HEK293 (cell line): Measurements from ENCODE around the gene NR3C2.

Source experiments
- CTCF ChIA-PET: fragments of 350-600 bp; formaldehyde crosslinking; extraction: SDS; loops from one replicate; lab custom pipeline; 2021; ENCODE audit warnings: antibody characterized with exemption; lab: Yijun Ruan, JAX
- POLR2A ChIA-PET: fragments of 300-600 bp; formaldehyde crosslinking; extraction: SDS; loops from one replicate; lab custom pipeline; 2020; ENCODE audit warnings: antibody characterized with exemption, inconsistent platforms; lab: Yijun Ruan, JAX
- H3K27ac ChIP-seq: fragments of 200-500 bp; sonication (Bioruptor generic); 2 replicates; pipeline ENCODE4 v1.5.1; 2014; ENCODE audit warnings: low read depth, low read length, control low read depth, inconsistent platforms; ENCODE audit errors: extremely low read depth
- H3K36me3 ChIP-seq, 2 experiments: fragments of 200-500 bp in 1 of 2; sonication (Bioruptor generic) in 1 of 2; 1 replicate in 1 of 2; 2 replicates in 1 of 2; pipeline ENCODE4 v1.5.1; 2014 to 2017; ENCODE audit warnings: inconsistent platforms in 2 of 2, low read length in 2 of 2; ENCODE audit not compliant: control insufficient read depth in 2 of 2, insufficient read depth in 1 of 2
- H3K4me1 ChIP-seq: fragments of 200-500 bp; sonication (Bioruptor generic); 2 replicates; pipeline ENCODE4 v1.5.1; 2014; ENCODE audit warnings: mild to moderate bottlenecking, low read length, inconsistent platforms; ENCODE audit not compliant: control insufficient read depth, insufficient read depth
- H3K4me3 ChIP-seq: 2 replicates; pipeline ENCODE4 v1.5.1; 2011; ENCODE audit warnings: low read depth, mild to moderate bottlenecking, control low read depth, low read length, moderate library complexity
- H3K9me3 ChIP-seq: fragments of 200-500 bp; sonication (Bioruptor generic); 2 replicates; pipeline ENCODE4 v1.5.1; 2014; ENCODE audit warnings: low read depth, low read length, inconsistent platforms; ENCODE audit not compliant: control insufficient read depth, insufficient read depth
- EGR2 ChIP-seq: fragments of 450-650 bp; formaldehyde crosslinking; IDR thresholded peaks from 2 replicates; pipeline ENCODE4 v1.5.1; 2016; ENCODE audit warnings: low read depth, missing biosample characterization, missing genetic modification characterization
- GLI4 ChIP-seq: fragments of 450-650 bp; formaldehyde crosslinking; IDR thresholded peaks from 2 replicates; pipeline ENCODE4 v1.5.1; 2016; ENCODE audit warnings: missing biosample characterization, missing genetic modification characterization
- INSM2 ChIP-seq: fragments of 450-650 bp; formaldehyde crosslinking; IDR thresholded peaks from 2 replicates; pipeline ENCODE4 v1.5.1; 2016; ENCODE audit warnings: missing biosample characterization, missing genetic modification characterization
- KLF10 ChIP-seq: fragments of 450-650 bp; IDR thresholded peaks from 2 replicates; pipeline ENCODE4 v1.5.1; 2018; ENCODE audit warnings: missing biosample characterization, mild to moderate bottlenecking, missing genetic modification characterization
- PRDM1 ChIP-seq: fragments of 450-650 bp; formaldehyde crosslinking; IDR thresholded peaks from 2 replicates; pipeline ENCODE4; 2016; ENCODE audit warnings: missing biosample characterization, missing genetic modification characterization
- PRDM6 ChIP-seq: fragments of 450-650 bp; formaldehyde crosslinking; IDR thresholded peaks from 2 replicates; pipeline ENCODE4 v1.5.1; 2017; ENCODE audit warnings: missing biosample characterization, missing genetic modification characterization
- SCRT1 ChIP-seq: fragments of 450-650 bp; formaldehyde crosslinking; IDR thresholded peaks from 2 replicates; pipeline ENCODE4 v1.5.1; 2016; ENCODE audit warnings: missing biosample characterization, missing genetic modification characterization, borderline replicate concordance
- SCRT2 ChIP-seq: fragments of 450-650 bp; formaldehyde crosslinking; IDR thresholded peaks from 2 replicates; pipeline ENCODE4 v1.5.1; 2016; ENCODE audit warnings: missing biosample characterization, missing genetic modification characterization
- TRIM28 ChIP-seq: IDR thresholded peaks from 2 replicates; pipeline ENCODE4 v1.6.1; 2011; ENCODE audit warnings: low read length, control low read depth, borderline replicate concordance
- ZFP3 ChIP-seq: fragments of 450-650 bp; formaldehyde crosslinking; IDR thresholded peaks from 2 replicates; pipeline ENCODE4 v1.5.1; 2016; ENCODE audit warnings: low read depth, missing biosample characterization, missing genetic modification characterization
- ZNF10 ChIP-seq: fragments of 450-650 bp; formaldehyde crosslinking; IDR thresholded peaks from 2 replicates; pipeline ENCODE4 v1.5.1; 2017; ENCODE audit warnings: missing biosample characterization, missing genetic modification characterization
- ZNF169 ChIP-seq: fragments of 450-650 bp; formaldehyde crosslinking; IDR thresholded peaks from 2 replicates; pipeline ENCODE4 v1.5.1; 2016; ENCODE audit warnings: missing biosample characterization, missing genetic modification characterization
- ZNF214 ChIP-seq: fragments of 450-650 bp; formaldehyde crosslinking; IDR thresholded peaks from 2 replicates; pipeline ENCODE4 v1.5.1; 2017; ENCODE audit warnings: missing biosample characterization, mild to moderate bottlenecking, missing genetic modification characterization, borderline replicate concordance
- ZNF23 ChIP-seq: fragments of 450-650 bp; formaldehyde crosslinking; IDR thresholded peaks from 2 replicates; pipeline ENCODE4 v1.5.1; 2016; ENCODE audit warnings: missing biosample characterization, missing genetic modification characterization, borderline replicate concordance
- ZNF239 ChIP-seq: fragments of 450-650 bp; formaldehyde crosslinking; IDR thresholded peaks from 2 replicates; pipeline ENCODE4 v1.5.1; 2016; ENCODE audit warnings: missing biosample characterization, missing genetic modification characterization
- ZNF24 ChIP-seq: fragments of 450-650 bp; formaldehyde crosslinking; IDR thresholded peaks from 2 replicates; pipeline ENCODE4 v1.5.1; 2016; ENCODE audit warnings: missing biosample characterization, missing genetic modification characterization
- ZNF26 ChIP-seq: fragments of 450-650 bp; formaldehyde crosslinking; IDR thresholded peaks from 2 replicates; pipeline ENCODE4 v1.5.1; 2016; ENCODE audit warnings: missing biosample characterization, missing genetic modification characterization
- ZNF266 ChIP-seq: fragments of 450-650 bp; formaldehyde crosslinking; IDR thresholded peaks from 2 replicates; pipeline ENCODE4 v1.5.1; 2016; ENCODE audit warnings: missing biosample characterization, missing genetic modification characterization, low read depth
- ZNF335 ChIP-seq: fragments of 450-650 bp; formaldehyde crosslinking; conservative IDR thresholded peaks from 2 replicates; pipeline ENCODE4 v1.5.1; 2016; ENCODE audit warnings: missing biosample characterization, missing genetic modification characterization
- ZNF404 ChIP-seq: fragments of 450-650 bp; formaldehyde crosslinking; IDR thresholded peaks from 2 replicates; pipeline ENCODE4 v1.5.1; 2017; ENCODE audit warnings: missing biosample characterization, missing genetic modification characterization
- ZNF488 ChIP-seq: fragments of 450-650 bp; formaldehyde crosslinking; IDR thresholded peaks from 2 replicates; pipeline ENCODE4 v1.5.1; 2016; ENCODE audit warnings: missing biosample characterization, missing genetic modification characterization
- ZNF510 ChIP-seq: fragments of 450-650 bp; formaldehyde crosslinking; IDR thresholded peaks from 2 replicates; pipeline ENCODE4 v1.5.1; 2018; ENCODE audit warnings: mild to moderate bottlenecking, missing genetic modification characterization, missing biosample characterization; ENCODE audit not compliant: insufficient replicate concordance
- ZNF514 ChIP-seq: fragments of 450-650 bp; formaldehyde crosslinking; IDR thresholded peaks from 2 replicates; pipeline ENCODE4 v1.5.1; 2016; ENCODE audit warnings: missing biosample characterization, missing genetic modification characterization
- ZNF658 ChIP-seq: fragments of 450-650 bp; formaldehyde crosslinking; IDR thresholded peaks from 2 replicates; pipeline ENCODE4; 2016; ENCODE audit warnings: missing biosample characterization, missing genetic modification characterization
- ZNF747 ChIP-seq: fragments of 450-650 bp; formaldehyde crosslinking; IDR thresholded peaks from 2 replicates; pipeline ENCODE4 v1.5.1; 2016; ENCODE audit warnings: missing biosample characterization, missing genetic modification characterization
- TF ChIP-seq, protein P1 (sequence below): fragments of 450-650 bp; IDR thresholded peaks from 2 replicates; pipeline ENCODE4 v1.5.1; 2018; ENCODE audit warnings: missing biosample characterization, missing genetic modification characterization
- TF ChIP-seq, protein P2 (sequence below): fragments of 450-650 bp; formaldehyde crosslinking; IDR thresholded peaks from 2 replicates; pipeline ENCODE4 v1.5.1; 2016; ENCODE audit warnings: missing biosample characterization, missing genetic modification characterization
- TF ChIP-seq, protein P3 (sequence below): fragments of 450-650 bp; formaldehyde crosslinking; IDR thresholded peaks from 2 replicates; pipeline ENCODE4 v1.5.1; 2017; ENCODE audit warnings: missing biosample characterization, mild to moderate bottlenecking, missing genetic modification characterization, moderate library complexity

Gene NR3C2

DNA sequence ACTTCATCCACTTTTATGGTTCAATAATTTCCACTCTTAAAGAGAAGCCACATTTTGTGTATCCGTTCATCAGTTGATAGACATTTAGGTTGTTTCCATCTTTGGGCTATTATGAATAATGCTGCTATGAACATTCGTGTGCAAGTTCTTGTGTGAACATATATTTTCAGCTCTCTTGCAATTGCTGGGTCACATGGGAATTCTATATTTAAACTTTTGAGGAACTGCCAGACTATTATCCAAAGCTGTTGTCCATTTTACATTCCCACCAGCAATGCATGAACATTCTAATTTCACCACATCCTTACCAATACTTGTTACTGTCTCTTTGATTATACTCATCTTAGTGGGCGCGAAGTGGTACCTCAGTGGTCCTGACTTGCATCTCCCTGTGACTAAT lies 61.9 kb downstream of the NR3C2 start (continued):
- TF ChIP-seq, protein P1, sequence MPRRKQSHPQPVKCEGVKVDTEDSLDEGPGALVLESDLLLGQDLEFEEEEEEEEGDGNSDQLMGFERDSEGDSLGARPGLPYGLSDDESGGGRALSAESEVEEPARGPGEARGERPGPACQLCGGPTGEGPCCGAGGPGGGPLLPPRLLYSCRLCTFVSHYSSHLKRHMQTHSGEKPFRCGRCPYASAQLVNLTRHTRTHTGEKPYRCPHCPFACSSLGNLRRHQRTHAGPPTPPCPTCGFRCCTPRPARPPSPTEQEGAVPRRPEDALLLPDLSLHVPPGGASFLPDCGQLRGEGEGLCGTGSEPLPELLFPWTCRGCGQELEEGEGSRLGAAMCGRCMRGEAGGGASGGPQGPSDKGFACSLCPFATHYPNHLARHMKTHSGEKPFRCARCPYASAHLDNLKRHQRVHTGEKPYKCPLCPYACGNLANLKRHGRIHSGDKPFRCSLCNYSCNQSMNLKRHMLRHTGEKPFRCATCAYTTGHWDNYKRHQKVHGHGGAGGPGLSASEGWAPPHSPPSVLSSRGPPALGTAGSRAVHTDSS: no peak
- TF ChIP-seq ZNF404 (tag by site-specific recombination) (no peak), SCRT1 (tag by site-specific recombination) (no peak)

GRCh38 chr4:148376151-148376550 lies 66.1 kb downstream of the NR3C2 start:
- Histone ChIP-seq H3K9me3 (no peaks in the 10 kb centered on the region), H3K4me3 (no peak overlapping the region), H3K4me1 (peaks cover 3% of the 10 kb centered on the region; the same call in 1 of the 2 replicates), H3K27ac (no peak overlapping the region), H3K36me3 (no peaks in the 10 kb centered on the region)
- ChIA-PET CTCF (no interaction called here), POLR2A (interaction anchor here (1.1 kb wide), 1 partner anchor 66 kb away, joined by 3 read pairs; the partner anchor contains the start of gene NR3C2)
- TF ChIP-seq KLF10 (tag by site-specific recombination) (no peak), ZNF266 (no peak), ZNF488 (tag by site-specific recombination) (no peak), ZNF335 (tag by site-specific recombination) (0 out of 2 replicates have a peak, but pooled peaks have one; percentile 24), ZNF510 (tag by site-specific recombination) (no peak), ZNF514 (no peak), ZNF169 (tag by site-specific recombination) (no peak), ZNF214 (tag by site-specific recombination) (no peak), INSM2 (tag by site-specific recombination) (no peak), PRDM6 (peak; percentile 82), ZNF10 (tag by site-specific recombination) (no peak), TRIM28 (no peak), ZNF26 (tag by site-specific recombination) (no peak), ZNF658 (tag by site-specific recombination) (no peak), EGR2 (tag by site-specific recombination) (no peak), ZNF239 (tag by site-specific recombination) (no peak), PRDM1 (tag by site-specific recombination) (peak; percentile 12; the same call in 1 of the 2 replicates), ZFP3 (tag by site-specific recombination) (no peak), ZNF24 (tag by site-specific recombination) (no peak), ZNF23 (tag by site-specific recombination) (no peak), GLI4 (tag by site-specific recombination) (no peak), ZNF747 (tag by site-specific recombination) (no peak), SCRT2 (tag by site-specific recombination) (no peak)
- TF ChIP-seq, protein P2, sequence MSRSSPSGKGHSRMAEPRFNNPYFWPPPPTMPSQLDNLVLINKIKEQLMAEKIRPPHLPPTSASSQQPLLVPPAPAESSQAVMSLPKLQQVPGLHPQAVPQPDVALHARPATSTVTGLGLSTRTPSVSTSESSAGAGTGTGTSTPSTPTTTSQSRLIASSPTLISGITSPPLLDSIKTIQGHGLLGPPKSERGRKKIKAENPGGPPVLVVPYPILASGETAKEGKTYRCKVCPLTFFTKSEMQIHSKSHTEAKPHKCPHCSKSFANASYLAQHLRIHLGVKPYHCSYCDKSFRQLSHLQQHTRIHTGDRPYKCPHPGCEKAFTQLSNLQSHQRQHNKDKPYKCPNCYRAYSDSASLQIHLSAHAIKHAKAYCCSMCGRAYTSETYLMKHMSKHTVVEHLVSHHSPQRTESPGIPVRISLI (tag by site-specific recombination): 0 out of 2 replicates have a peak, but pooled peaks have one; percentile 54
- TF ChIP-seq, protein P3, sequence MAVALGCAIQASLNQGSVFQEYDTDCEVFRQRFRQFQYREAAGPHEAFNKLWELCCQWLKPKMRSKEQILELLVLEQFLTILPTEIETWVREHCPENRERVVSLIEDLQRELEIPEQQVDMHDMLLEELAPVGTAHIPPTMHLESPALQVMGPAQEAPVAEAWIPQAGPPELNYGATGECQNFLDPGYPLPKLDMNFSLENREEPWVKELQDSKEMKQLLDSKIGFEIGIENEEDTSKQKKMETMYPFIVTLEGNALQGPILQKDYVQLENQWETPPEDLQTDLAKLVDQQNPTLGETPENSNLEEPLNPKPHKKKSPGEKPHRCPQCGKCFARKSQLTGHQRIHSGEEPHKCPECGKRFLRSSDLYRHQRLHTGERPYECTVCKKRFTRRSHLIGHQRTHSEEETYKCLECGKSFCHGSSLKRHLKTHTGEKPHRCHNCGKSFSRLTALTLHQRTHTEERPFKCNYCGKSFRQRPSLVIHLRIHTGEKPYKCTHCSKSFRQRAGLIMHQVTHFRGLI (tag by site-specific recombination): peak; percentile 41; the same call in 1 of the 2 replicates
